NCI-H128 (cell line): ENCODE measurements around the gene NXPE1.

Source experiments
- DNase-seq: peaks from one replicate; lab custom pipeline; 2025; ENCODE audit not compliant: unreplicated experiment; lab: John Stamatoyannopoulos, UW

The NXPE1 gene

DNA sequence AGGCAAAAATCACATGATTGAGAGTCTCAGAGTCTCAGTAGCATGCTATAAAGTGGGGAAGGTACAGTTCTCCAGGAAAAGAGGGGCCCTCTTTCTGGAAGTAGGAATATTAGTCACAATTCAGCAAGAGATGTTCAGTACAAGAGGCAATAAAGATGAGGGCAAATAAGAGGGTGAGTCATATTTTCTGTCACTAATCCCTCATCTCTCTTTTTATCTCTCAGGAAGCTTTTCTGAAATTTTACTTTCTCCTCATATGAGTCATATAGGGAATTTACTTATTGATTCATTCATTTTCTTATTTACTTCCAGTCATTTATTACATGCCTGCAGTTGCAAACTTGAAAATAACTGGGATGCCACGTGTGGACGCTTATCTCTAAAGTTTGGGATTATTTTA lies 3.4 kb upstream of the NXPE1 start:
- no peak for DNase-seq

DNA sequence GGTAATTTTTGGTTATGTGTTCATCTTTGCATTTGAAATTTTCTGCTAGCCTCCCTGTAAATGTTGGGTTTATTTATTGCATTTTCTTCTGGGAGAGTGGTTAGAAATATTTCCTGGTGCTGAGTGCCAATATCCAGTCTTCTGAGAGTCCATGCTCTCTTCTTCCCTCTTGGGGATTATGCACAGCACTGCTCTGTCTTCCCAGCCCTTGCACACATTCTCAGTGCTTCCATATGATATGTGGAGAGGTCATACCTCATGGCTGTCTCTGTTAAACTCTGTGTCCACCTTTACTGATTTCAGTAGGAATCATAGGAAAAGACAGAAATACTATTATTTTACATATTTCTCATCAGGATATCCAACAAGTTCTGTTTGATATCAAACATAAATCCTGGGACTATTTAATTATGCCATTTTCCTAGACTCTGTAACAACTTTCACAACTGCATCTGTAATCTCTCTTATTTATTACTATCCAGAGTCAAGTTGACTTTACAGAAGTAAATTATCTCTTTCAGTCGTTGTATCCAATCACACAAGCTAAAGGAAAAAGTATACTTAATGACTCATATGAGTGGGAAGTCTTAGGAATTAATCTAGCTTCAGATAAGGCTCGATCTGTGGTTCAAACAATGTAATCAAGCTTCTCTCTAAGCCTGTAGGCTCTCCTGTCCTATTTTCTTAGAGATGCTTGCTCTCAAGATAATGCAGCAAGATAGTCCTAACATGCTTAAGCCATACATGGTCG lies 2.7 kb upstream of the NXPE1 start:
- DNase-seq, result no peak

DNA sequence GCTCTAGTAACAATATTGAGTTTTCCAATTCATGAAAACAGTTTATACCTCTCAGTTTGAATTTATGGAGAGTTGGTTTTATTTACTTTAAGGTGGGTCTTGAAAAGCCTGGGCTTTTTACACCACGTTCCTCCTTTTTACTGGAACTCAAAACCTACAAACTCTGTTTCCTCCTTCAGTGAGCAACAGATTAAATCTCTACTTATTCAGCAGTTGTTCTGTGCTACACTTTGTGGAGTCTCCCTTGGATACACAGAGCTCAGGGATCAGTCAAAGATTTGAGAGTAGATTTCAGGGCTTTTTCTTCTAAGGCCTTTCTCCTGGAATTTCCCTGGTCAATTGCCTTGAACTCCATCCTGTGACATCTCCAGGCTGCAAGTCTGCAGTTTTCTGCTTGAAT lies 3.5 kb downstream of the NXPE1 start:
- no peak for DNase-seq

DNA sequence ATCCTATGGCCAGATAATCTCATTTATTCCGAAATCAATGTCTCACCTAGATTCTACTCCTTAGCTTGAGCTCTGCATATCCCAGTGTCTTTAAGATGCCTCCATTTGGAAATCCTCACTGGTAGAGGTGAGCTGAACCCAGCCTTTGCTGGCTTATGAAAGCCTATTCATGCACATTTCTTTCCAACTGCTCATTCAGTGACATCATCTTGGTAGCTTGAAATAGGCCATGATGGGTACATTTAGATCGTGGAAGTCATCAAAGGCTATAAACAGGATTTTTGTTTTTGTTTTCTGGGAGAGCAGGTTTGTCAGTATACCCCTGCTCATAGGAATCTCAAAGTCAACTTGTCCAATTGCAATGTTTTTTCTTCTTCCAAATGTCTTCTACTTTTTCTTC lies 6.0 kb downstream of the NXPE1 start:
- DNase-seq, result no peak

DNA sequence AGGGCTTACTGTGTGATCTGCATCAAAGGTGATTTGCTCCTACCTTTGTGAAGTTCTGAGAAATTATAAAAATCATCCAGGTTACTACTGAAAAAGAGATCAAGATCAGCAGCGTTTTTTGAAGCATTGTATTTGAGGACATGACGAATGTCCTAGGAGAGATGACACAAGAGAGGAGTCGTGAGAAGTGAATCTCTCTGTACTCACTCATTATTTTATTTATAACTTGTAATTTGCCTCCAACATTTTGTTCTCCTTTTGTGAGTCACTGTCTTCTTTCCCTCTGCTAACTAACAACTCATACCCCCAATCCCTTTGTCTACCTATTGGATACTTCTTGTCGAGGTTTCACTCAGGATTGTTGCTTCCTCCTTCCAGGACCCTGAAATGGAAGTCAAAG lies 8.6 kb downstream of the NXPE1 start:
- no peak for DNase-seq

DNA sequence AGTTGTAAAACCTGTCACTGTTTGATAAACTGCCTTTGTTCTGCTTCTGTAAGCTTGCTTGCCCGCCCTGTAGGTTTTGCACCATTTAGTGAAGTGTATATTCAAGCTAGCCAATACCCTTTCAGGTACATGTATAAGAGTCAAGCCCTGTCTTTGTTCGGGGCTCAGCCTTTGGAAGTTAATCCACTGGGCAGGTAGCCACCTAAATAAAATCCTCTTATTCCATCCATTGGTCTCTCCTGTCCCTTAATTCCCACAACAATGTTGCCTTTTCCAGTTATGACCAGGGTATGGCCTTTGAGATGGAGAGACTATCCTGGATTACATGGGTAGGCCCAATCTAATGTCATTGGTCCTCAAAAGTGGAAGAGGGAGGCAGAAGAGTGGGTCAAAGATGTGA lies 34.0 kb downstream of the NXPE1 start:
- DNase-seq, result no peak

DNA sequence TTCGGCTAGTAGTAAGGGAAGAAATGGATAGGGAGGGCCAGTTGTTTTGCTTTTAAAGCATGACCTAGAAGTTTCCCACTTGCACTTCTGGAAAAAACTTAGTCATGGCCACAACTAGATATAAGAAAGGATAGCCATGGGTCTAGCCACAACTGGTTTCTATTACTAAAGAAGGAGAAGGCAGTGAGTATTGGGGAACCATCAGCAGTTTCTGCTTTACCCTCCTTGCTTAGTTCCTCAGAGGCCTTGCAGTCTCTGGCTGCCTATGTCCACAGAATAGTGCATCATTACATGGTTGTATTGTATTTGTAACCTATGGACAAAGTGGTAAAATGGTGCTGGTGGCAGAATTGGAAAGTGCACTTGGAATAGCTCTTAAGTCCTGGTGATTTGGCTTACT lies 35.6 kb downstream of the NXPE1 start:
- no peak for DNase-seq

DNA sequence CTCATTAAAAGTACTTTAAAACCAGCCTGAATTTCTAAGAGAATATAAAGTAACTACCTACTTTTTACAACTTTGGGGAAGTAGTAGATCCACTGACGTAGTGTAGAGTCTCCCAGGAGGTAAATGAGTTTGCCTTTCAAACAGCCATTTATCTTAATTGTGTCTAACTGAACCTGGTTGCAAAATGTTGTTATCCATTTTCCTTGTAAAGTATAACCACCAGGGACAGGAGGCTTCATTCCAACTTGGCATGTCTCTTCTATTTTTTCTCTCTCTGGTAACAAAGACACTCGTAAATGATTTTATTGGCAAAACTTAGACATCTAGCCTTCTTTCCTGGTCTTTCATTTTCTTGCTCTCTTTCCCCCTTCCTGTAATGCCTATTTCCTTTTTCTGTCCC lies 36.9 kb downstream of the NXPE1 start:
- DNase-seq, result no peak

DNA sequence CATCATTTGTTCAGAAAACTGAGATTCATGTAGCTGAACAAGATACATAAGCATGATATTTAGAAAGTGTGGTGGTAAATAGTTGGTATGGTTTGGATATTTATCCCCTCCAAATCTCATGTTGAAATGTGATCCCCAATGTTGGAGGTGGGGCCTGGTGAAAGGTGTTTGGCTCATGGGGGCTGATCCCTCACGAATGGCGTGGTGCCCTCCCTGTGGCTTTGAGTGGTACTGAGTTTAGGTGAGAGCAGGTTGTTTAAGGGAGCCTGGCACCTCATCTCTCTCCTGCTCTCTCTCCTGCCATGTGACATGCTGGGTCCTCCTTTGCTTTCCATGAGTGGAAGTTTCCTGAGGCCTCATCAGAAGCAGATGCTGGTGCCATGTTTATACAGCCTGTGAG lies 48.1 kb downstream of the NXPE1 start:
- DNase-seq, result no peak

DNA sequence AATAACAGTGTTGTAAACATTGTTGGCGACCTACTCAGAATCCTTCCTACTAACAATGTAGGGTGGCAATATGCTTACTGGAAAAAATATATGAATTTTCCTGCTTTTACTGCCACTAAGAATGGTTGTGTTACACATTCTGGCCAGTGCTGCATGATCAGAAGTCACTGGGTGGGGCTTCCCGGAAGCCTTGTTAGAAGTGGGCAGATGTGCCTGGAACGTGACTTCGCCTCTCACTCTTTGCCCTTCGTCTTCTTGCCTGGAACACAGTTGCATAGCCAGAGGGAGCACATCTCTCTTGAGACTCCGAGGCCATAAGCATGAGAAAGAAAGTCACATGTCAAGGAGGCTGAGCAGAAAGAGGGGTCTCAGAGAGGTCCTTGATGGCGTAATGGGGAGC lies 48.6 kb downstream of the NXPE1 start:
- no peak for DNase-seq

DNA sequence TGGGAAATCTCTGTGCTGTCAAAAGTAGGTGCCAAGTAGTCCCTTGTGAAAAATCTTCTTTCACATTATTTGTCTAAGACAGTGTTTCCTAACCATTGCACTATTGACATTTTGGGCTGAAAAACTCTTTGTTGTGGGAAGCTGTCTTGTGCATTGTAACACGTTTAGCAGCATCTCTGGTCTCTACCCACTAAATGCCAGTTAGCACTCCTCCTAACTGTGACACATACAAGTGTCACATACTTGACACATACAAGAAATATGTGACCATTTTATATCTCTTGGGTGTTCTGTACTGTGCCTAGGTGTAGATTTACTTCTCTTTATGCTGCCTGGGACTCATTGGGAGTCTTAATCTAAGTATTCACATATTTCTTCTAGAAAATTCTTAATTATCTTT lies 57.8 kb downstream of the NXPE1 start:
- DNase-seq, result no peak

DNA sequence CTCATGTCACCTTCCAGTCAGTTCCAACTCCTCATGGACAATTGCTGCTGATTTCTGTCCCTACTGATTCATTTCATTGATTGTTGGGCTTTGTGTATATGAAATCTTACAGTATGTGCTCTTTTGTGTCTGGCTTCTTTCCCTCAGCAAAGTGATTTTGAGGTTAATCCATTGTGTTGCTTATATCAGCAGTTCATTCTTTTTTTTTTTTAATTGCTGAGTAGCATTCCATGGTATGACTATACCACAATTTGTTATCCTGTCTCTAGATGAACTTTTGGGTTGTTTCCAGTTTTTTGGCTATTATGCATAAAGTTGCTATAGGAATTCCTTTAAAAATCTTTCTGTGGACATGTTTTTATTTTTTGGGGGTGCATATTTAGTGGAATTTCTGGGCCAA lies 59.9 kb downstream of the NXPE1 start:
- DNase-seq, result no peak

DNA sequence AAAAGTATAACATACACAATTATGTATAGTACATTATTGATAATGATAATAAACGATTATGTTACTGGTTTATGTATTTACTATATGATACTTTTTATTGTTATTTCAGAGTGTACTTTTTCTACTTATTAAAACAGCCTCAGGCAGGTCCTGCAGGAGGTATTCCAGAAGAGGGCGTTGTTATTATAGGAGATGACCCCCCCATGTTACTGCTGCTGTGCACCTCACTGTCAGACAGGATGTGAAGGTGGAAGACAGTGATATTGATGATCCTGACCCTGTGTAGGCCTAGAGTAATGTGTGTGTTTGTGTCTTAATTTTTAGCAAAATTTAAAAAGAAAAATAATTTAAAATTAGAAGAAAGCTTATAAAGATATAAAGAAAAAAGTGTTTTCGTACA lies 62.8 kb downstream of the NXPE1 start:
- DNase-seq, result no peak

DNA sequence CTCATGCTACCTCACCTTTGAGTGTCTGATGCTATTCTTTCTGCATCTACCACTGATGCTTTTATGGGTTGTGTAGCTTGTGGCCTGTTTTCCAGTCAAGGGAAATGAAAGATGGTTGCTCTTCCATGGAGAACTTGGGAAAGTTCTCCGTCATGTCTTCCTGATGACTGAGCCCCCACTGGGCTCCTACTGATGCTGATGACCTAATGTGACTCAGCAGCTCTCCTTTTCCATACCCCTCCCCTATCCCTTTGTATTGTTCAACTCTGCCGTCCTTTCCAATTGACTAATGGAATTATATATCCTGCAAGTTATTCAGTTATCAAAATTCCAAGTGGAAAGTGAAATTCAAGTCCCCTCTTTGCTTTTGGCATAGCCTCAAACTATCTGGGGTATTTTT lies 75.8 kb downstream of the NXPE1 start:
- DNase-seq, result no peak

DNA sequence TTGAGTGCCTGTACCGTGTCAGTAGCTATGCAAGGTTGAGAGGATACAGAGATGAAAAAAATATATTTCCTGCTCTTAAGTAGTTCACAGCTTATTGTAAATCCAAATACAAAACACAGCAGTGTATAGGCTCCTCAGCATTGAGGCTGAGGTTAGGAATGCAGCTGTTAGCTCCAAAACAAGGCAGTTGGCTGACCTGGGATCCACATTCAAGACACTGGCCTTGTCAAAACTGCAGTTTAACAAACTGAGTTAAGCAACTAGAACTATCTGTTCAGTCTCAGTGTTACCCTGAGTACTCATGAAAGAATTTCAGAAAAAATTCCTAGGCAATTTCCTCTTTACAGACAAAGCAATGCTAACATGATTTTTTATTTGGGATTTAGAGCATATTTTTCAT lies 77.6 kb downstream of the NXPE1 start:
- no peak for DNase-seq

DNA sequence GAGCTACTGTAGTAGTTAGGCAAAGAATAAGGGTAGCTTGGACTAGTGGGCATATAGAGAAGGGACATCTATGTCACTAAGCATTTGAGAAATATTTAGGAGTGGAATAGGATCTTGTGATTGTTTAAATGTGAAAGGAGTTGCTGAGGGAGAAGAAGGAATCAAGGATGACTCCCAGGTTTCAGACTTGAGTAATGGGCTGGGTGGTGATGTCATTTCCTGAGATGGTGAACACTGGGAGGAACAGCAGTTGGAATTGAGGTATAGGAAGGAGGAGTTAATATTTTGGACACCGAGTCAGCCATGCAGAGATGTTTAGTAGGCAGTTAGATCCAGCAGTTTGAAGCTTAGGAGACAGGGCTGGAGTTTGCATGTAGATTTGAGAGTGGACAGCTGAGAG lies 80.3 kb downstream of the NXPE1 start:
- DNase-seq, result no peak

DNA sequence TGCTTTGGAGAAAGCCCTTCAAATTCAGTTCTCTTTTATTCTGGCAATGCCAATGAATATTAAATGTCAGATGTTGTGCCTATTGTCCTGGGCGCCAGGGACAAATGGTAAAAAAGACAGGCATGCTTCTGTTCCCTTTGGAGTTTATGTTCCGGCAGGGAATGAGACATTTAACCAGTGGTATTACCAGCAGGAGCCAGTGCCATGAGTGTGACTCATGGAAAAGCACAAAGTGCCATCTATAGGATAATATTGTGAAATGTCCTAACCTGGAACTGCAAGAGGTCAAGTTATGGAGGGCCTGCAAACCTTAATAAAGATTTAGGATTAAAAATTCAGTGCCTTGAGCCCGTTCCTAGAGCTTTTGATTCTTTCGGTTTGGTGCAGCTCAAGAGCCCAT lies 80.9 kb downstream of the NXPE1 start:
- no peak for DNase-seq

DNA sequence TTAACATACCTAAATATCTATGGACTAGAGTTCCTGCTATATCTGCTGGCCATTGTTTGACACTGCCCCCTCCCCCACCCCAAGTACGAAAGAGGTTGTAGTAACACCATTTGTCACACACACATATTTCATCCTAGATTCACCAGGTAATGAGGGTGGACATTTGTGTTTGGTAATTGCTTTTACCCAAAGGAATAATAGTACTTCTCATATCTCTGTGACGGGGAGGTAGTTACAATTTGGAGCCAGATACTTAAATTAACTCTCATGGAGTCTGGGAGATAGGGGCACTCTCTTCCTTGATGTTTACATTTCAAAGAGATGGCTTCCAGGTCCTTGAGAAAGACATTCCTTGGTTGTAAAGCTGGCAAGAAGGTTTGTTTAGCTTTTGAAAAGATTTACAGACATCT lies 81.7 kb downstream of the NXPE1 start:
- no peak for DNase-seq

DNA sequence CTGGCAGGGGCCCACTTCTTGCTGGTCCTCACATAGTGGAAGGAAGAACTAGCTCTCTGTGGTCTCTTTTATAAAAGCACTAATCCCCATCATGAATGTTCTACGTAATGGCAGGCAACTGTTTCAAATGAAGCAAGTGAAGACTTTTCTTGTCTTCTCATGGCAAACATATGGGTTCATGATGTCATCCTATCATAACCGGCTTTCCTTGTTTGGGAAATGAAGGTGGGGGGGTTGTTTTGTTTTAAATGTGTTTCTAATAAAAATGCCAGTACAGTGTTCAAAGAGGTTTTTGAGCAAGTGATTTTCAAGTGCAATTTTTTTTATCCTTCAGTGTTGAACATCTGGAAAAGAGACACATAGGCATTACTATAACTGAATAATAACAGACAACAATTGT lies 87.0 kb downstream of the NXPE1 start:
- no peak for DNase-seq
